HepG2 (cell line): ENCODE measurements around the gene CYTH2. TPM values are rescaled to one million over a fixed set of nuclear protein-coding genes. Genes with fewer than 3 reads are reported as not detected.

Experiments
- ATAC-seq: fragments of 200-7000 bp; cut with Tn5 transposase; 3 replicates; pipeline ENCODE4 v1.9.1; 2020; ENCODE audit warnings: mild to moderate bottlenecking, moderate library complexity
- BruUV-seq: library from RNA; stranded (reverse); fragments of 400-500 nt; replicated peaks from 2 replicates; lab custom pipeline; 2021; lab: Mats Ljungman, UMichigan
- CTCF ChIA-PET: fragments of 300-600 bp; formaldehyde crosslinking; extraction: SDS; loops from one replicate; lab custom pipeline; 2021; ENCODE audit warnings: low total read pairs, inconsistent platforms, low intra/inter-chr PET ratio; lab: Yijun Ruan, JAX
- POLR2A ChIA-PET: fragments of 350-600 bp; sonication (Branson Sonifier 250); formaldehyde crosslinking; loops from one replicate; lab custom pipeline; 2020; ENCODE audit warnings: antibody characterized with exemption, inconsistent platforms; lab: Yijun Ruan, JAX
- DNase-seq: peaks from one replicate; pipeline ENCODE4 v3.0.0-alpha.2; 2015; ENCODE audit warnings: low spot score
- FAIRE-seq: peaks from 3 replicates; lab custom pipeline; 2011; peaks lifted over from hg19 to GRCh38; lab: Jason Lieb, UNC
- H2AFZ ChIP-seq: one replicate; pipeline ENCODE4 v1.6.1; 2011; ENCODE audit warnings: low read length, inconsistent platforms
- H3K27ac ChIP-seq: fragments of 300-600 bp; 3 replicates; pipeline ENCODE4 v1.8.0; 2011; ENCODE audit warnings: mixed run types, mild to moderate bottlenecking, mixed read lengths, low read length, inconsistent platforms; ENCODE audit not compliant: insufficient read depth; ENCODE audit errors: extremely low read length
- H3K27me3 ChIP-seq, 2 experiments: fragments of 200-600 bp in 1 of 2; 2 replicates in 1 of 2; 3 replicates in 1 of 2; pipeline versions ENCODE4 v1.6.0 to v1.8.0; 2011; ENCODE audit warnings: low read length in 2 of 2, mild to moderate bottlenecking in 2 of 2, moderate library complexity in 2 of 2, inconsistent platforms in 1 of 2; ENCODE audit not compliant: insufficient read depth in 2 of 2, control insufficient read depth in 1 of 2
- H3K36me3 ChIP-seq, 2 experiments: fragments of 200-600 bp in 1 of 2; replicated peaks in 1 of 2; 2 replicates in 1 of 2; 3 replicates in 1 of 2; pipeline versions ENCODE4 v1.5.1 to v1.8.0; 2011; ENCODE audit warnings: low read length in 2 of 2, inconsistent platforms in 1 of 2; ENCODE audit not compliant: insufficient read depth in 2 of 2, control insufficient read depth in 1 of 2
- H3K4me1 ChIP-seq: 2 replicates; pipeline ENCODE4 v1.5.1; 2012; ENCODE audit warnings: low read length, inconsistent platforms; ENCODE audit not compliant: insufficient read depth
- H3K4me2 ChIP-seq: 2 replicates; pipeline ENCODE4 v1.6.0; 2011; ENCODE audit warnings: low read depth, low read length, inconsistent platforms
- H3K4me3 ChIP-seq, 3 experiments: fragments of 200-600 bp in 1 of 3; sonication (generic), shearing (Covaris generic) in 1 of 3; replicated peaks in 1 of 3; 2 replicates each; pipeline ENCODE4 v1.5.1; 2011 to 2016; ENCODE audit warnings: low read length in 3 of 3, inconsistent platforms in 2 of 3, low read depth in 2 of 3, mild to moderate bottlenecking in 2 of 3, control low read depth in 1 of 3, mixed read lengths in 1 of 3; ENCODE audit not compliant: insufficient read depth in 1 of 3
- H3K79me2 ChIP-seq: one replicate; pipeline ENCODE4 v1.6.1; 2011; ENCODE audit warnings: low read length, inconsistent platforms; ENCODE audit not compliant: insufficient read depth
- H3K9ac ChIP-seq: 2 replicates; pipeline ENCODE4 v1.6.0; 2011; ENCODE audit warnings: mild to moderate bottlenecking, low read depth, low read length, inconsistent platforms; ENCODE audit not compliant: insufficient read depth
- H3K9me3 ChIP-seq: 2 replicates; pipeline ENCODE4 v1.5.1; 2012; ENCODE audit warnings: mild to moderate bottlenecking, low read length
- H4K20me1 ChIP-seq: 2 replicates; pipeline ENCODE4 v1.6.0; 2011; ENCODE audit warnings: inconsistent platforms, mild to moderate bottlenecking, low read length, moderate library complexity; ENCODE audit not compliant: insufficient read depth
- ARHGAP35 ChIP-seq: sonication (generic); formaldehyde crosslinking; IDR thresholded peaks from 2 replicates; pipeline ENCODE4 v1.9.0; 2022; ENCODE audit warnings: mild to moderate bottlenecking, inconsistent platforms, moderate library complexity, missing genetic modification reagents, borderline replicate concordance
- CENPBD1 ChIP-seq: sonication (generic); formaldehyde crosslinking; IDR thresholded peaks from 2 replicates; pipeline ENCODE4 v1.8.0; 2022; ENCODE audit warnings: missing genetic modification reagents, low read depth, mild to moderate bottlenecking, borderline replicate concordance
- HOXA5 ChIP-seq: sonication (generic); formaldehyde crosslinking; IDR thresholded peaks from 2 replicates; pipeline ENCODE4 v1.4.0; 2020; ENCODE audit warnings: missing genetic modification reagents
- JARID2 ChIP-seq: sonication (generic); formaldehyde crosslinking; IDR thresholded peaks from 2 replicates; pipeline ENCODE4 v1.8.1; 2023; ENCODE audit warnings: missing genetic modification reagents, inconsistent platforms; ENCODE audit not compliant: insufficient replicate concordance
- KLF16 ChIP-seq, 2 experiments: sonication (generic) in 1 of 2; formaldehyde crosslinking in 1 of 2; IDR thresholded peaks; 2 replicates each; pipeline versions ENCODE4 v1.6.1 to v1.8.0; 2016 to 2023; ENCODE audit warnings: missing genetic modification reagents in 2 of 2, missing compliant biosample characterization in 1 of 2
- MXD4 ChIP-seq: IDR thresholded peaks from 2 replicates; pipeline ENCODE4 v1.6.1; 2016; ENCODE audit warnings: mild to moderate bottlenecking, missing biosample characterization, missing genetic modification reagents
- RORA ChIP-seq: sonication (generic); formaldehyde crosslinking; IDR thresholded peaks from 2 replicates; pipeline ENCODE4 v1.5.0; 2020; ENCODE audit warnings: mild to moderate bottlenecking, missing genetic modification reagents, moderate library complexity
- SAFB2 ChIP-seq: sonication (generic); formaldehyde crosslinking; IDR thresholded peaks from 2 replicates; pipeline ENCODE4 v1.5.1; 2020; ENCODE audit warnings: missing genetic modification reagents, low read depth, mild to moderate bottlenecking, borderline replicate concordance
- ZFP82 ChIP-seq: sonication (generic); formaldehyde crosslinking; IDR thresholded peaks from 2 replicates; pipeline ENCODE4 v1.5.1; 2020; ENCODE audit warnings: mild to moderate bottlenecking, missing genetic modification reagents, borderline replicate concordance
- ZNF121 ChIP-seq: sonication (generic); formaldehyde crosslinking; IDR thresholded peaks from 2 replicates; pipeline ENCODE4 v1.5.0; 2020; ENCODE audit warnings: mild to moderate bottlenecking, missing genetic modification reagents
- ZNF670 ChIP-seq: sonication (generic); formaldehyde crosslinking; IDR thresholded peaks from 2 replicates; pipeline ENCODE4 v1.8.0; 2022; ENCODE audit warnings: mild to moderate bottlenecking, missing genetic modification reagents, borderline replicate concordance
- WGBS: methylation state at CpG from one replicate; pipeline ENCODE4 v1.1.6; 2017; ENCODE audit warnings: low lambda C conversion rate; 5-methylcytosine and 5-hydroxymethylcytosine counted together
- in situ Hi-C: cut with HindIII; loops from 2 replicates; pipeline ENCODE4 v1.10.0; 2017; ENCODE audit warnings: low pct_unique_long_range_greater_than_20kb; ENCODE audit not compliant: extremely low pct_ligation_motif_present
- intact Hi-C: fragments of 100-400 bp; cut with micrococcal nuclease; formaldehyde crosslinking; loops from one replicate; pipeline ENCODE4 v1.10.0; 2022; ENCODE audit not compliant: unreplicated experiment
- polyA plus RNA-seq, 8 experiments: library from polyadenylated mRNA; depleted of rRNA in 3 of 8; stranded (reverse) in 7 of 8; unstranded in 1 of 8; fragments of >200 nt; fragmentation: Illumina TruSeq in 4 of 8; extraction: Trizol in 4 of 8; gene quantifications; 2 replicates each; pipeline versions ENCODE4 v1.2.1 to v1.2.3, GENCODE V29; 2011 to 2016; ENCODE audit warnings: low read depth in 4 of 8, missing spikeins in 1 of 8, mixed read lengths in 1 of 8; ENCODE audit not compliant: insufficient read depth in 1 of 8
- total RNA-seq, 5 experiments: library from RNA; depleted of rRNA; stranded (reverse); fragments of >200 nt; fragmentation: Illumina TruSeq; extraction: Trizol; gene quantifications; 2 replicates each; pipeline ENCODE4 v1.2.3, GENCODE V29; 2016; ENCODE audit warnings: low read depth in 1 of 5

Gene CYTH2
- total and polyA plus RNA-seq, 2 of the 13 experiments (the other 11 are each of a cell fraction or from before 2014, with no cell fraction given) = 16.5 to 39.3 TPM

GRCh38 chr19:48475369-48476068 lies 6.3 kb downstream of the CYTH2 start (continued):
- no peak for TF ChIP-seq MXD4
- no peak for TF ChIP-seq CENPBD1 (CRISPR knock-in tag)
- TF ChIP-seq ZNF670 (CRISPR knock-in tag) = no peak
- TF ChIP-seq KLF16 (CRISPR knock-in tag; IDR thresholded peaks at IDR 0.05) = no peak
- TF ChIP-seq RORA (CRISPR knock-in tag) = no peak
- TF ChIP-seq JARID2 = no peak
- no peak for TF ChIP-seq ARHGAP35 (CRISPR knock-in tag)
- TF ChIP-seq ZFP82 (CRISPR knock-in tag) = no peak
- TF ChIP-seq, all 625 proteins: peak for 0

- H2AFZ ChIP-seq = no peak overlapping the region
- TF ChIP-seq SAFB2 (no peak), ZNF121 (CRISPR knock-in tag) (no peak), HOXA5 (CRISPR knock-in tag) (no peak)
Observed at GRCh38 chr19:48476176-48476575, 7.0 kb downstream of the CYTH2 start.

More at GRCh38 chr19:48476176-48476575, 7.0 kb downstream of the CYTH2 start:
- Histone ChIP-seq H3K4me2 (no peak overlapping the region), H3K9ac (no peak overlapping the region), H4K20me1 (no peaks in the 10 kb centered on the region), H3K4me1 (no peaks in the 10 kb centered on the region), H3K27ac (no peak overlapping the region), H3K36me3 (peaks cover 25 to 52% of the 10 kb centered on the region in 2 experiments; a peak in 4 of 5 replicates), H3K9me3 (no peaks in the 10 kb centered on the region), H3K79me2 (no peaks in the 10 kb centered on the region), H3K27me3 (no peaks in the 10 kb centered on the region), H3K4me3 (no peak overlapping the region)
- no TSS peak for BruUV-seq
- DNase-seq = no peak
- no peak for FAIRE-seq
- intact Hi-C loops (no loop called here), in situ Hi-C loops (no loop called here)
- CTCF ChIA-PET = no interaction called here
- ATAC-seq = no peak
- POLR2A ChIA-PET = no interaction called here
- 95% methylated on average over 8 of the region's 9 CpGs for WGBS
